Midbrain (tissue), 1 donor: ENCODE data around the gene ATG7.

ENCODE experiments used
- DNase-seq: peaks from one replicate; lab custom pipeline; 2025; lab: John Stamatoyannopoulos, UW

ATG7 gene

DNA sequence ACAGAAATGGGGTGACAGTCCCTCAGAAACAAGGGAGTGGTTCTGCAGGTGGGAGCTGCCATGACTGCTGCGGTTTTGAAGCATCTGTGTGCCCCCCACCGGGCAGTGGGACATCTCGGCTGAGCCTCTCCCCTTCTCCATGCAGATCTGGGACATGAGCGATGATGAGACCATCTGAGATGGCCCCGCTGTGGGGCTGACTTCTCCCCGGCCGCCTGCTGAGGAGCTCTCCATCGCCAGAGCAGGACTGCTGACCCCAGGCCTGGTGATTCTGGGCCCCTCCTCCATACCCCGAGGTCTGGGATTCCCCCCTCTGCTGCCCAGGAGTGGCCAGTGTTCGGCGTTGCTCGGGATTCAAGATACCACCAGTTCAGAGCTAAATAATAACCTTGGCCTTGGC, 282.5 kb downstream of the ATG7 start:
- no peak for DNase-seq

DNA sequence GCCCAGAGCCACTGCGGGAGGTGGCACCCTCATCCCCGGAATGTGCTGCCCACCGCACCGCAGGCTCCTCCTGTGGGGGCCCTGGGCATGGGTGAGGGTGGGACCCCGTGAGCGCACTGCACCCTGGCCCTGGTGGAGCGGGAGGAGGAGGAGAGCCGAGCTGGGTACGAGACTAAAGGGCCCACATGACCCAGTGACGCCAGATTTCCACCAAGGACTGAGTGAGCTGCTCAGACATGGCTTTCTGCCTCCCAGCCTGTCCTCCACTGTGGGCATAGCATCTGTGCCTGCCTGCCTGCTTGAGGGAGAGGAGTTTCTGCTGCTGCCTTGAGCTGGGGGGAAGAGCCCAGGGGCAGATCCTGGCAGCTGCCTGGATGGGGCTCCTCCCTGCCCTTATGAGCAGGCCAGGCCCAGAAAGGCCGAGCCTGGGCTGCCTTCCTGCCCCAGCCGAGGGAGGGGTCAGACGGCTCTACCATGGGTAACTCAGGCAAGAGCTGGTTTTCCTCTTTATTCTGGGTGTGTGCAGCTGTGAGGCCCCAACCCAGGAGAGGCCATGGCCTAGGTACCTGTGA, 283.1 kb downstream of the ATG7 start:
- peak; percentile 41 for DNase-seq

DNA sequence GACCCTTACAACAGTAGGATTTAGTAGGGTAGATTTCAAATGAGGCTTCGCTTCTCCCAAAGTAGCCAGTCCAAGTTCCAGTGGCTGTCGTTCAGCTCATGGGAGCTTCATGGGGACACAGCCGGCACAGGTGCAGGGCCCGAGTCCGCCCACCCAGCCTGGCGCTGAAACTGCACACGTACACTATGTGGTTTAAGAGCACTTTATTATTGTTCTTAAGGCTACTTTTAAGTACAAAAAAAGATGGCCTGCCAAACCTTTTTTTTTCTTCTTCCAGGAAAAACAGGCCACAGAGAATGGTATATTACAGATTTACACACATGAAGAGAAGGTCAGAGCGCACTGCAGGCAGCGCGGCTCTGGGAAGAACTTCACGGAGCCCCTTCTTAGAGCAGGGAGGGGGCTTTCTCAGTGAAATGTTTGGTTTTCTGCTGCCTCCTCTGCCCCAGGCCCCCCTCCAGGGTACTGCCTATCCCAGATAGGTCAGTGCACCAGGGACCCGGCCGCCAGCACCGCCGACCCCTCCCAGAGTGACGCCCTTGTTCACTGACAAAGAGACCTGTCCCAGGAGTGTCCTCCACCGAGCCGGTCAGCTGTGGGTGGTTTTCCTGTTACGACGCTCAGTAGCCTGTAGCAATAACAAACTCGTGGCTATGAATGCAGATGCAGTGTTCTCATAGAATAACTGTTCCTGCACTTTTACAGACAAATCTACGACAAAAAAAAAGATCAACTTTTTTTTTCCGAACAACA, 283.9 kb downstream of the ATG7 start:
- DNase-seq: no peak

DNA sequence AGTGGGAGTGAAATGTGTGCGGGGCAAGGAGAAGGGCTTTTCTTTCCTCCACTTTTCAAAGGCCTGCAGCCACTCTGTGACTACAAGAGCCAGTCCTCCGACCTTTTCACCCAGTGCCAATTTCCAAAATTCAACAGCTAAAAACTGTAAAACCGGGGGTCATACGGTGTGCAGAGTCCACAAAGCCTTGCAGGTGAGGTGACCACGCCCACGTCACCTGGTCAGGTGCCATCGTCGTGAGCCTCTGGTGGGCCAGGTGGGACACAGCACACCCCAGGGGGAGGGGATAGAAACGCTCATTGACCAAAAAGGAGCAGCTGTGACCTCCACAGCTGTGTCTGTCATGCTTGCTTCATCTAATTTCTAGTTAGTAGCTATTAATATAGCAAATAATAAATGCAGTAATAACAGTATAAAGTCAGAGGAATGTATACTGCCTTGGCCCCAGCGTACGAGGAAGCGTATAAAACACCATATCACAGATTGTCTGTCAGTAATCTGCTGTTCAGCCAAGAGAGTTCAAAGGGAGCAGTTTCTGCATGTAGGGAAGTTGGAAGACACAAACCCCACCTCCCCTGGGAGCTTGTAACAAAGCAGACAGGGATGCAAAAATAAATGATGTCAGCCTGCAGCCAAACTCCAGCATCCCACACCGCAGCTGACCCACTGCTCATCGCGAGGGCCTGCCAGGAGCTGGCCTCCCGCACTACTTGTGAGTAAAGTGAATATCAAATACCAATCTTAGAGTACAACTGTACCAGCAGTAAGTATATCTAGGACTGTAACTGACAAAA, 284.9 kb downstream of the ATG7 start:
- no peak for DNase-seq

DNA sequence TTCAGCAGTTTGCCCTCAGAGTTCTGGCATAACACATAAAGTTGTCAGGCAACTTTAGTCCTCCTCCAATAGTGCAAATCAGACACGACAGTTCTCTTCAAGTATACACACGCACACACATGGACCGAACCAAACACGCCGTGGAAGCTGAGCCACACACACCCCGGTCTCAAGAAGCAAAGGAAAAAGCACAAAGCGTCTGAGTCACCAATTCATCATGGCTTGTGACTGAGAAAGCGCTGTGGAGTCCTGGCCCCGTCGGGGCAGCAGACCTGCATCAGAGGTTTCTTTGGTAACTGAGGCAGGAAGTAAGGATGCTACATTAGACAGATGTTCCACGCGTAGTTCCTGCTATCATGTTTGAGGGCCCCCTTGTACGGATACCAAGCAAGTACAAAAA, 285.8 kb downstream of the ATG7 start:
- DNase-seq: no peak

DNA sequence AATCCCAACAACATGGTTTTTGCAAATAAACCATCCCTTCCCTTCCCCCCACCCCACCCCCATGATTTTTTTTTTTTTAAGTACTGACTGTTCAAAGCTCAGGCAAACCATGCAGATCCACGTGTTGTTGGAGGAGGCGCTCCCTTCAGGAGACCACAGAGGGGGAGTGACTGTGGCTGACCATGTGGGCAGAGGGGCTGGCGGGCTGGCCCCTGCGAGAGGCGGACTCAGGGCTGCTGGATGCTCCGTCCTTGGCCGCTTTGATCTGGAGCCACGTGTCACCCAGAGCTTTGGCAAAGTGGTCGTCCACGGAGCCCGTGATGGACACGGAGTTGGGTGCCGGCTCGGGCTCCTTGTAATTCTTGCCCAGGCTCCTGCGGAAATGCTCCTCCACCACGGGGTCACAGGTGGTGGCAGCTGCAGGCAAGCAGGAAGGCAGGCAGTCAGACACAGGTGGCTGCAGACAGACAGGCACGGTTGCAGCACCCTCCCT, 286.3 kb downstream of the ATG7 start:
- DNase-seq: no peak

DNA sequence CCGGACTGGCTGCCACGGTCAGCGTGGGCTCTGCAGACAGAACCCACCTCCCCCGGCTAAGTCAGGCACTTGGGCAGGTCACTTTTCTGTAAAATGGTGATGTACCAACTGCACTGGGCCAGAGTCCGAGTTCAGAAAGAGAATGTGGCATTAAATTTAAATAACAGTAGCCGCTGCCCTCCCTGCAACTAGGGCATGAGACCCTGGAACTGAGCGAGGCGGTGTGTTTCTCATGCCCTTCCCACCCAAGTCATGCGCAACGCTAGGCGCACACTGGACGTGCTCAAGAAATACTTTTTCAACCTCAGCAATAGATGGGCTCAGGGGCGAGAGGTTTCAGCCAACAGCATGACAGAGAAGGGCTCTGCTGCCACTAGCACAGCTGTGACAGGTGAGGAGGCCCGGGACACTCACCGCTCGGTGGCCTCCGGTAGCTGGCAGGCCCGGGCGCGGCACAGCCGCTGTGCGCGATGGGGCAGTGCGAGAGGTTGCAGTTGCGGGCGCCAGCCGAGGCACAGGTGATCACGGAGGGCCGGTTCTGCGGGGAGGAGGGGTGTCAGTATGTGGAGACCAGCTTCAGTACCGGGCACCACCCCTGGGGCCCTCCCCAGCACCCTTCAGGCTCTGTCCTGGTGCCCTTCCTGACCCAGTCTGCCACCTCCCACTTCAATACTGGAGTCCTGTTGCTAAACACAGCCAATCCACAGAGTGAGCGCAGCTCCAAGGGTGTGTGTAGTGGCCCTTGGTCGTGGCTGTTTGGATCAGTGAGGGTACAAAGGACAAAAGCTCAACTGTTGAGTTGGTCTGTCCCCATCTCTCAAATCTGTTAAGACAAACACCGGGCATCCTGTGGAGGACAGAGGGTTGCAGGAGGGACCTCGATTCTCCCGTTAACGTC, 287.0 kb downstream of the ATG7 start:
- no peak for DNase-seq

DNA sequence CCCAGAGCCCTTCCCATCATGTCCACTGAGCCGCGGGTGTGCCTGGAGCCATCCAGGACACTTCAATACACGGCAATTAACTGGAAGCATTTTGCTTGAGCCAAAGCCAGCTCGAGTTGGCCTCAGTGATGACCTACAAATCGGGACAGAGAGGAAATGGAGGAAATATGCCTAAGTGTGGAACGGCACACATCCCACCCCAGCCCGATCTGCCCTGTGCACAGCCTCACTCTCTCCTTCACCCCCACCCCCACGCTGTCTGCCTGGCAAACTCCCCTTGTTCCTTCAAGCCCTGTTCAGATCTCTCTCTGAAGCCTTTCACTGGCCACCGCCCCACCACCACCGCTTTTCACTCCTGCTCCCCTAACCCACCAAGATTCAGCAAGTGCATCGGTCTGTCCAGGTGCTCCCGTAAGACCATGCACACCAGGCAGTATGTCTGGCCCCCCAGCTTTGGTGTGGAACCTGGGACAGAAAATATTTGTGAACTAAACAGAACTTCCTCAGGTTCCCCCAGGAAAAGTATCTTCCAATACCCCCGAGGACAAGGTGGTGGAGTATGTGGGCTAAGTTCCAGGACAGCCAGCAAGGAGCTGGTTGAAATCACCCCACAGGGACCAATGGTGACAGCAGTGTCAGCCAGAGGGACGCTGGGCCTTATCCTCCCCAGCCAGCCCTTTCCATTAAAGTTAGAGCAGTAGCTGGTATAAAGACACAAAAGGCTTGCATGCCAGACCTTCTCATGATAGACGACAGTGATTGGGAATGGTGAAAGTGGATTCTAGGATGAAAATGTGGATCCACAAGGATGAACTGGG, 287.8 kb downstream of the ATG7 start:
- no peak for DNase-seq

DNA sequence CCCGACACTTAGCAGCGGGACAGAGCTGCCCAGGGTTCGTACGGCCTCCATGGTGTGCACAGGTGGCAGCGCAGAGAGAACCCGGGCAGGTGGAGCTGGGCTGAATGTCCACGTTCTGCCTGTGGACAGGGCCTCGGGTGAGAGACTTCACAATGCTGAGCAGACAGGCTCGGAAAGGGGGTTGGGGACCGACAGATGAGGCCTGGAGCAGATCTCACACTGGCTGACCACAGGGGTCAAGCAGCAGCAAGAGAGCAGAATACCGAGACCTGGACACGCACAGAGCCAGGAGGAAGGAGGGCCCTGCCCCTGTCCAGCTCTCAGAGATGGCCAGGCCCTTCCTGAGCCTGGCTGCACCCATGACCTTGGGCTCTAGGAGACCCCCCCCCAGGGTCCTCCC, 288.5 kb downstream of the ATG7 start:
- no peak for DNase-seq

DNA sequence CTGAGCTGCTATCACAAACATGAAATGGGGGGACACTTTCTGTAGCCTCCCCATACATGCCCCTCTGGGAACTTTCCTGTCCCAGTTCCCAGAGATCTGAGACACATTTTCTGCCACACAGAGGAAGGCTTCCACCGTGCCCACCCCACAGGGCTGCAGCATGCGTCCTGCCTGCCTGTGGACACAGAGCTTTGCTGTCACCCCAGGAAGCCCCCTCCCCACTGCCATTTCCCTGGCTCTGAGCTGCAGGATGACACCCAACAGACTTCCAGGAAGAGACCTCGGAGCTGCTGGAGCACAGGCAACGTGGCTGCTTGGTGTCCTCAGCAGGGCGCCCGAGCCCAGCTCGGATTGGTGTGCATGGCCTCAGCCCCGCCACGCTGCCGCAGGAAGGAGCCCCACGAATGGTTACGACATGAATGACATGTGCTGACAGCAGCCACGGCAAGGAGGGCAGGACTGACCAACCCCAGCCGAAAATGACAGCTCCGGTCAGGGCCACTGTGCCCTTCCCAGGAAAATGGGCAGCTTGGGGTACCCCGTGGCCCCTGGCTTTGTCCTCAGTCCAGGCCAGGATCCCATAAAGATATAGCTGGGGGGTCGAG, 290.2 kb downstream of the ATG7 start:
- DNase-seq: no peak

DNA sequence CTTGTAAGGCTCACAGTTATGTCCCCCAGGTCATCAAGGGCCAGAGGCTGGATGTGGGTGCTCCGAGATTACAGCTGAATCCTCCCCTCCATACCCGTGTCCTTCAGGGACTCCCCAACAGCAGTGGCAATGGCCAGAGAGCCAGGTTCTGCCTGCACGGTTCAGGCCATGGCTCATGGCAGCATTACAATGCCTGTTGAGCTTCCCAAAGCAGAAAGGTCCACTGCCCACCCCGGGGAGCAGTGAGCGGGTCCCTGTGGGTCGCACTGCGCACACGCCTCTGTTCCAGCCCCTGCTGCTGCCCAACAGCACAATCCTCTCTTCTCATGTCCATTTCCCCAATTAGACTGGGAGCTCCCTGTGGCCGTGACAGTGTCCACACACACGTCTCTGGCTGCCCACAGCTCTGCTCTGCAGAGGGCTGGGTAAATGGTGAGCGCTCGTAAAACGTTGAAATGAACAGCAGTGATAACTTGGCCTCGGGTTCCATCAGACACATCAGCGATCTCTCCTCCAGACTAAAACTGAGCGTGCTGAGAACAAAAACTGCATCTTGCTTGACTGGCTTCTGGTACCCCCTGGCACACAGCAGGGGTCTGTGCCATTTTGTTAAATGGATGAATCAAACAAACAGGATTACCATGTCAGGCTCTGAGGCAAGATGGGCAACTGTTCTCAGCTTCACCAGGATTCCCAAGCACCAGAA, 291.1 kb downstream of the ATG7 start:
- DNase-seq: no peak

DNA sequence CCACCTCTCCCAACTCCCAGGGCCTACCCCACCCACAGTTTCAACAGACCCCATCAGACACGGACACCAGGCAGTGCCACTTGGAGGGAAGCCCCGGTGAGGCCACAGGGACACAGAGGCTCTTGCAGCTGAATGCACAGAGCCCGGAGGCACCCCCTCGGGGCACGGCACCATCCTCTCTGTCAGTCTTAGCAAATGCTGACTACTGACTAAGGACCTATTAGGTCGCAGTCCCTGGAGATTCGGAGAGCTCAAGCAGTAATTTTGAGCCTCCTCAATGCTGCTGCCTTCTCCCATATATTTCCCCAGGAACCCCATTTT, 291.6 kb downstream of the ATG7 start:
- DNase-seq: no peak

DNA sequence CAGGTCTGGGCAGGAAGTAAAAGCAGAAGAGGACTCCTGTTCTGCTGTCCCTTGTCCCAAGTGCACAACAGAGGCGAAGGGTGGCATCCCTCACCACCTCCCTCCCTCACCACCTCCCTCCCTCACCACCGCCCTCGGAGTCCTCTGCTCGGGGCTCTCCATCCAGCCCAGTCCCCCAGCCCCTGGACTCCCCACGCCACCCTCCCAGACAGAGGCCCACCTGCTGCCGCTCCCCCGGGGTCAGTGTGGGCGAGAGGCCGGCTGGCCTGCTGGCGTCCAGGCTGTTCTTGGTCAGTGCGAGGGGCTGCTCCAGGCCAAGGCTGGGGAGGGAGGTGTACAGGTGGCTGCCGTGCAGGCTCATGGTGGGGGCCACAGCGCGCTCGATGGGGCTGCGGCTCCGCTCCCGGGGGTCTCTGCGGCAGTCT, 292.4 kb downstream of the ATG7 start:
- no peak for DNase-seq

DNA sequence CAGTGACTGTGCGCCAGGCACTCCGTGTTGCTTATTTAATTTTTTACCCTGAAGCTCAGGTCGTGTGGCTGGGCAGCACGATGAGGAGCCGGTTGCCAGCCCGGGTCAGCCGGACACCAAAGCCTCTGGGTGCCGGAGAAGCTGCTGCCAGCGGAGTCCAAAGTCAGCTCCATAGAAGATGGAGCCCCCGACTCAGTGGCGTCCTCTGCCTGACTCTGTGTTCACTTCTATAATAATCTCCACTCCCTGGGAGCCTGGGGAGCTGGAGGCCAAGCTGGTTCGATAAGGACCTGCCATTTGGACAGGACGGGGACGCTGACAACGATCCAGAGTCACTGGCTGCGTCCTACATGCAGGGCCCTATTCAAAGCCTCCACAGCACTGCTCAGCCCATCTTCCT, 292.9 kb downstream of the ATG7 start:
- no peak for DNase-seq

DNA sequence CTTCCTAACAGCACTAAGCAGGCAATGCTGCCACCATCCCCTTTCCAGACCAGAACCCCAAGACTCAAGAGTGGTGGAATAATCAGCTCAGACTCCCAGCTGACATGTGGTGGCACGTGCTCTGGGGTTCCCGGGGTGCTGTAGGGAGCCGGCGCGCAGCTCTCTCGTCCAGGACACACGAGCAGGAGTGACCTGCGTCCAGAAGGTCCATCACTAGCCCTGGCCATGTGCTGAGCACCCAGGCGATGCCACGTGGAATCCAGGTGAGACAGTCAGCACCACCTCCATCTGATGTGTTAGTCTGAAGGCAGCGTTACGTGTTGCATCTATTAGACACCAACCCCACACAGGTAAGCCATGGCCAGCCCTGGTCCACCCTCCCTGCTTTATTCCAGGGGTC, 293.3 kb downstream of the ATG7 start:
- DNase-seq: no peak

DNA sequence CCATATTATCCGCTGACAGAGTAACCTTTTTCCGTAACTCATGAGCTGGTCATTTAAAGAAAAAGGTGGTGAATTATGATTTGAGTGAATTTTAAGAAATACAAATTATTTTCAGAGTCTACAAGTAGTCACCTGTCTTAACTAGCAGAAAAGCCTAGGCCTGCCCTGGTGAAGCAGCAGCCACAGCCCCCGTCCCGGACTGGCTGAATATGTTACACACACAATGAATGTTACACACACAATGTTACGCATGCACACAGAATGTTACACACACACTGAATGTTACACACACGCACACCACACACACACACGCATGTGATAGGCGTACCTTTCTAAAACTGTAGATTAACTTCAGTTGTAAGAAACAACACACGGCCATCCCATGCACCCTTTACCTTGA, 293.7 kb downstream of the ATG7 start:
- no peak for DNase-seq

DNA sequence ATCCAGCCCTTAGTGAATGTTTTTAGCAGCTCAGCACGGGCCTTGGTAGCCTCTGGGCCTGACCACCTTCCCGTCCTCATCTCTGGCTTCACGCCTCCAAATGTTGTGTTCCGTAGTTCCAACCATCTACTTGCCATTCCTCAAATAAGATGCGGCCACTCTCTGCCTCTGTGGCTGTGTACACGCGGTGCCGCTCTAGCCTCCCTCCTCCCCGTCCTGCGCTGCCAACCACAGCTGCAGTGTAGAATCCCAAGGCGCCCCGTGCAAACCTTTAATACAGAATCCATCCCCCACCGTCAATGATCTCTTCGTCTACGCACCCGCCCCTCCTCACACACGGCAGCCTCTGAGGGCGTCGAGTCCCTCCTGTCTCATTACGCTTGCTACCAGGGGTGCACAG, 294.3 kb downstream of the ATG7 start:
- no peak for DNase-seq

DNA sequence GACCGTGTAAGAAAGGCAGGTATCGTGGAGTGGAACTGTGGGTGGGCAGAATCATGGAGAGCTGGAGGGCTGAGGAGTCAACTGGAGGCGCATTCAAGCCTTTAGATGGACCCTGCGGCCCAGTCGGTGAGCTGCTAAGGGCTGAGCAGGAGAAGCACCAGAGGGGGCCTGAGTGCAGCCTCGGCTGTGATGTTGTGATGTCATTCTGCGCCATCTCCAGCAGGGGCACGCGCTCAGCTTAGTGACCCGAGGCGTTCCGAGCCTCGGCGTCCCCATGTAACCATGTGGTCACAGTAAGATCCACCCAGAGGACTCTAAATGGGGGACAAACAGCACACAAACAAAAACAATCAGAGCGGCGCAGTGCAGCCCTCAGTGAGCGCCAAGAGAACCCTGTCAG, 294.7 kb downstream of the ATG7 start:
- DNase-seq: no peak

DNA sequence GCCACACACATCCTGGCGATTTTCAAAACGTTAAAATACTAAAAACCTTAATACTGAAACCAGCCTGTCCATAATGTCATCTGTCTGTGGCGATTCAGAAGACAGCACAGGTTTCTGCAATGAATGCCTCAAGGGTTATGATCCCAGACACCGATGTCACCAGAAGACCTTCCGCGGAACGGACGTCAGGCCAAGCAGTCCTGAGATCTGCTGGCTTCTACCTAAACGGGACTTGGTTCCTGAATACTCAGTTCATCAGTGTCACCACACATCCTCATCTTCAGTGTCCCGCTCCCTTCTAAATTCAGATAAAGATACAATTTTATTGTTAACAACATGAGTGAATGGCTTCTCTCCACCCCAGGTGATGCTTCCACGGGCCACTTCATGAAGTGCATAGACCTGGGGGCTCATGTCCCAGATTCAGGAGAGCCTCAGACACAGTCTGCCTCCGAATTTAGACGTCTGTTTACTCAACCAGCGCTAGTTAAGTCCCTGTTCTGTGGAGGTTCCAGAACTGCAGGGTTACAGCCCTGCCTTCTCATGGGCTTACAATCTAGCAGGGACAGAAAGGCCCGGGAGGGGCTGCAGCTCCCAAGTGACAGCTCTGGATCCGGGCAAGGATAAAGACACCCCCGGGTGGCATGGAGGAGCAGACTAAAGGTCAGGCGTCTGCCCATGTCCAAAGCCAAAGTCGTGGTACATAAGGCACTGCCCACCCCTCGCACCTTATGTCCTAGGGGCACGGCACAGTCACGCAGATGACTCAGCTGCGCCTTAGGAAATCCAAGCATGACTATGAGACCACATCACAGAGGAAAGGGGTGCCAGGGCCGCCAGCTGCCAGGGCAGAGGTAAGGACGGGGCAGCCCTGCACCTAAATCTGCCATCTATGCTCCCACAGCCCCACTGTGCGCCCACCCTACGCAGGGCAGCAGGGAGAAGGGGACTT, 295.6 kb downstream of the ATG7 start:
- no peak for DNase-seq
